Keratinocyte (primary cell): ENCODE results near the gene RAVER1.

Experiments used
- EZH2 ChIP-seq: IDR thresholded peaks from one replicate; pipeline ENCODE4 v1.6.1; 2012; ENCODE audit warnings: inconsistent platforms, mild to moderate bottlenecking, low read length, moderate library complexity
- TF ChIP-seq, protein P1 (sequence below), 3 experiments: IDR thresholded peaks in 1 of 3; conservative IDR thresholded peaks in 1 of 3; optimal IDR thresholded peaks in 1 of 3; 2 replicates in 2 of 3; 3 replicates in 1 of 3; pipeline versions ENCODE3 to v1.5.1; 2011; ENCODE audit warnings: low read length in 3 of 3, mild to moderate bottlenecking in 3 of 3, moderate library complexity in 2 of 3, control low read depth in 1 of 3, inconsistent platforms in 1 of 3; ENCODE audit not compliant: insufficient read depth in 2 of 3; ENCODE audit errors: extremely low read depth in 1 of 3

DNA sequence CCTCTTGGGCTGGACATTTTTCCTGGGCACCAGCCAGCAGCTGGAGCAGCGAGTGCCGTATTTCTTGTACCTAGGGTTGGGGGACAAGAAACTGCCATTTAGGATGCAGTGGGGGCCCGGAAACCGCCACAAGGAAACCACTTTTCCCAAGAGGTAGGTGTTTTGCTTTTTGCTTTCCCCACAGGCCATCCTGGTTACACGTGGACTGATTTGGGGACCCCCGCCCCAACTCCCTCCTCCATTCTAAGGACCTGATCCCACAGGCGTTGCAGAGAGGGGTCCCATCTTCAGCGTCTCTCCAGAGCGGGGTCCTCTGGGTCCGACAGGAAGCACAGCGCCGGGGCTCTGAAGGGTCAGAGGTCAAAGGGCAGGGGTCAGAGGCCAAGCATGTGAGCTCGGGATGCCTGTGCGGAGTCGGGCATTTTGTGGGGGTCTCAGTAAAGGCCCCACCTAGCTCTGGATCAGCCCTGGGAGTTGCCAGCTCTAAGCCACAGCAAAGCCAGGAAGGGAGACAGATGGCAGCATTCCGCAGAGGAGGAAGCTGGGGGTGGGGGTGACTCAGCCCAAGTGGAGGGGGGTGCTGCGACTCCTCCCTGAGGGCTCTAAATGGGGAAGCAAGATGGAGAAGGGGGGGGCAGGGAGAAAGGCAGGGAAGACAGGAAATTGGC, 28.1 kb downstream of the RAVER1 start:
- TF ChIP-seq, protein P1, sequence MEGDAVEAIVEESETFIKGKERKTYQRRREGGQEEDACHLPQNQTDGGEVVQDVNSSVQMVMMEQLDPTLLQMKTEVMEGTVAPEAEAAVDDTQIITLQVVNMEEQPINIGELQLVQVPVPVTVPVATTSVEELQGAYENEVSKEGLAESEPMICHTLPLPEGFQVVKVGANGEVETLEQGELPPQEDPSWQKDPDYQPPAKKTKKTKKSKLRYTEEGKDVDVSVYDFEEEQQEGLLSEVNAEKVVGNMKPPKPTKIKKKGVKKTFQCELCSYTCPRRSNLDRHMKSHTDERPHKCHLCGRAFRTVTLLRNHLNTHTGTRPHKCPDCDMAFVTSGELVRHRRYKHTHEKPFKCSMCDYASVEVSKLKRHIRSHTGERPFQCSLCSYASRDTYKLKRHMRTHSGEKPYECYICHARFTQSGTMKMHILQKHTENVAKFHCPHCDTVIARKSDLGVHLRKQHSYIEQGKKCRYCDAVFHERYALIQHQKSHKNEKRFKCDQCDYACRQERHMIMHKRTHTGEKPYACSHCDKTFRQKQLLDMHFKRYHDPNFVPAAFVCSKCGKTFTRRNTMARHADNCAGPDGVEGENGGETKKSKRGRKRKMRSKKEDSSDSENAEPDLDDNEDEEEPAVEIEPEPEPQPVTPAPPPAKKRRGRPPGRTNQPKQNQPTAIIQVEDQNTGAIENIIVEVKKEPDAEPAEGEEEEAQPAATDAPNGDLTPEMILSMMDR (optimal IDR thresholded peaks at IDR 0.05 in 1 of 3, IDR thresholded peaks at IDR 0.05 in 1 of 3, conservative IDR thresholded peaks at IDR 0.05 in 1 of 3; ENCODE audit: extremely low read depth in 1 of 3, insufficient read depth in 2 of 3, low read length in 3 of 3) = no peak
- no peak for TF ChIP-seq EZH2
